KMS-11 (cell line): ENCODE data around the gene UBTF.

Source experiments
- H2AFZ ChIP-seq: fragments of 200-600 bp; sonication (generic); 2 replicates; pipeline ENCODE4 v1.6.1; 2016; ENCODE audit warnings: antibody characterized with exemption, mixed run types, low read depth
- H3K27ac ChIP-seq: fragments of 200-600 bp; sonication (generic); 2 replicates; pipeline ENCODE4 v1.6.1; 2016; ENCODE audit warnings: mild to moderate bottlenecking, mixed run types
- H3K27me3 ChIP-seq: fragments of 200-600 bp; sonication (generic); 2 replicates; pipeline ENCODE4 v1.6.1; 2017; ENCODE audit warnings: mild to moderate bottlenecking, low read depth, mixed run types, moderate library complexity; ENCODE audit not compliant: insufficient read depth
- H3K36me3 ChIP-seq: fragments of 200-600 bp; sonication (generic); 2 replicates; pipeline ENCODE4 v1.6.1; 2017; ENCODE audit warnings: mild to moderate bottlenecking, mixed run types; ENCODE audit not compliant: insufficient read depth
- H3K4me1 ChIP-seq: fragments of 200-600 bp; sonication (generic); 2 replicates; pipeline ENCODE4 v1.6.1; 2016; ENCODE audit warnings: mild to moderate bottlenecking, low read depth, mixed run types; ENCODE audit not compliant: poor library complexity, severe bottlenecking
- H3K4me2 ChIP-seq: fragments of 200-600 bp; sonication (generic); 2 replicates; pipeline ENCODE4 v1.7.0; 2016; ENCODE audit warnings: mild to moderate bottlenecking, mixed run types
- H3K4me3 ChIP-seq: fragments of 200-600 bp; sonication (generic); IDR thresholded peaks from 2 replicates; pipeline ENCODE4 v1.6.1; 2017; ENCODE audit warnings: low read depth, low read length, mixed read lengths; ENCODE audit not compliant: insufficient read depth
- H3K79me2 ChIP-seq: fragments of 200-600 bp; sonication (generic); 2 replicates; pipeline ENCODE4 v1.6.1; 2016; ENCODE audit warnings: low read depth, mixed run types; ENCODE audit not compliant: insufficient read depth
- H3K9ac ChIP-seq: fragments of 200-600 bp; sonication (generic); 2 replicates; pipeline ENCODE4 v1.6.1; 2016; ENCODE audit warnings: mild to moderate bottlenecking, mixed run types
- H4K20me1 ChIP-seq: fragments of 200-600 bp; sonication (generic); 2 replicates; pipeline ENCODE4 v1.6.1; 2016; ENCODE audit warnings: mild to moderate bottlenecking, mixed run types; ENCODE audit not compliant: insufficient read depth
- CTCF ChIP-seq: fragments of 200-600 bp; sonication (generic); conservative IDR thresholded peaks from 2 replicates; pipeline ENCODE4 v1.6.1; 2017; ENCODE audit warnings: low read depth, mild to moderate bottlenecking, antibody characterized with exemption, low read length, moderate library complexity, mixed read lengths

UBTF gene

GRCh38 chr17:44192750-44193149 is 26.7 kb downstream of the UBTF start:
- Histone ChIP-seq H3K27ac (no peak overlapping the region), H3K79me2 (peaks cover 13% of the 10 kb centered on the region), H3K9ac (no peak overlapping the region), H3K36me3 (no peaks in the 10 kb centered on the region; the same call in 1 of the 2 replicates), H2AFZ (no peak overlapping the region), H3K4me1 (peaks cover 16% of the 10 kb centered on the region), H4K20me1 (no peaks in the 10 kb centered on the region), H3K4me2 (no peak overlapping the region), H3K27me3 (no peaks in the 10 kb centered on the region), H3K4me3 (no peak overlapping the region)
- no peak for TF ChIP-seq CTCF

GRCh38 chr17:44191941-44192496 is 27.5 kb downstream of the UBTF start:
- H3K27ac ChIP-seq, result no peak overlapping the region
- peaks cover 11% of the 10 kb centered on the region for H3K79me2 ChIP-seq
- H3K4me3 ChIP-seq, result no peak overlapping the region
- H3K4me1 ChIP-seq, result peaks cover 11% of the 10 kb centered on the region
- no peak overlapping the region for H2AFZ ChIP-seq
- TF ChIP-seq CTCF, result no peak
- no peaks in the 10 kb centered on the region; the same call in 1 of the 2 replicates for H3K36me3 ChIP-seq
- no peaks in the 10 kb centered on the region for H3K27me3 ChIP-seq
- no peak overlapping the region for H3K9ac ChIP-seq
- no peaks in the 10 kb centered on the region for H4K20me1 ChIP-seq
- H3K4me2 ChIP-seq, result no peak overlapping the region

- Histone ChIP-seq H3K4me2 (no peak overlapping the region), H3K79me2 (peaks cover 8% of the 10 kb centered on the region), H2AFZ (no peak overlapping the region), H4K20me1 (no peaks in the 10 kb centered on the region), H3K4me1 (peaks cover 11% of the 10 kb centered on the region), H3K27ac (no peak overlapping the region), H3K4me3 (no peak overlapping the region), H3K9ac (no peak overlapping the region), H3K27me3 (no peaks in the 10 kb centered on the region), H3K36me3 (no peaks in the 10 kb centered on the region; the same call in 1 of the 2 replicates)
- no peak for TF ChIP-seq CTCF
Measured at GRCh38 chr17:44191369-44191768, 28.1 kb downstream of the UBTF start.

GRCh38 chr17:44190481-44190880 is 29.0 kb downstream of the UBTF start:
- TF ChIP-seq CTCF, result no peak
- H3K4me2 ChIP-seq, result no peak overlapping the region
- no peaks in the 10 kb centered on the region for H4K20me1 ChIP-seq
- H3K27me3 ChIP-seq, result no peaks in the 10 kb centered on the region
- H3K4me3 ChIP-seq, result no peak overlapping the region
- H3K79me2 ChIP-seq, result peaks cover 16% of the 10 kb centered on the region
- H3K36me3 ChIP-seq, result no peaks in the 10 kb centered on the region; the same call in 1 of the 2 replicates
- peaks cover 12% of the 10 kb centered on the region for H3K4me1 ChIP-seq
- H2AFZ ChIP-seq, result no peak overlapping the region
- no peak overlapping the region for H3K27ac ChIP-seq
- H3K9ac ChIP-seq, result no peak overlapping the region
